GM19438 (cell line): ENCODE results near the gene SPIB.
"Not testable (repeated sequence)": the region's sequence is repeated elsewhere in the genome, so short reads cannot be mapped to it uniquely, and the experiment has no call there.

Experiments used
- ATAC-seq: cut with Tn5 transposase; IDR thresholded peaks from one replicate; pipeline ENCODE4 v1.9.1; 2021; ENCODE audit warnings: low read depth; ENCODE audit not compliant: unreplicated experiment

SPIB gene

GRCh38 chr19:50435221-50435620 is 16.5 kb downstream of the SPIB start:
- ATAC-seq, result no peak

DNA sequence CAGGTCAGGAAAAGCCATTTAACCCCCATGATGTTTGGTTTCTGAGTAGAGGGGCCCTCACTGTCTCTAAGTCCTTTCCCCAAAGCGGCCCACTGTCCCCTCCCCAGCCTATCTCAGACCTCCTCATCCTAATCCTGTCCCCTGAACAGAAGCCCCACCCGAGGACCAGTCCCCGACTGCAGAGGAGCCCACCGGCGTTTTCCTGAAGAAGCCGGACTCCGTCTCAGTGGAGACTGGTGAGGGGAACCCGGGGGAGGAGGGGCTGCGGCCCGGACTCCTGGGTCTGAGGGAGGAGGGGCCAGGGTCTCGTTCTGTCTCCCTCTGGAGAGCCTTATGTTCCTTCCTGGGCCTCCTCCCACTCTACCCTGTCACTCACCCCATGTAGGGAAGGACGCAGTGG is 16.9 kb downstream of the SPIB start:
- ATAC-seq, result no peak

DNA sequence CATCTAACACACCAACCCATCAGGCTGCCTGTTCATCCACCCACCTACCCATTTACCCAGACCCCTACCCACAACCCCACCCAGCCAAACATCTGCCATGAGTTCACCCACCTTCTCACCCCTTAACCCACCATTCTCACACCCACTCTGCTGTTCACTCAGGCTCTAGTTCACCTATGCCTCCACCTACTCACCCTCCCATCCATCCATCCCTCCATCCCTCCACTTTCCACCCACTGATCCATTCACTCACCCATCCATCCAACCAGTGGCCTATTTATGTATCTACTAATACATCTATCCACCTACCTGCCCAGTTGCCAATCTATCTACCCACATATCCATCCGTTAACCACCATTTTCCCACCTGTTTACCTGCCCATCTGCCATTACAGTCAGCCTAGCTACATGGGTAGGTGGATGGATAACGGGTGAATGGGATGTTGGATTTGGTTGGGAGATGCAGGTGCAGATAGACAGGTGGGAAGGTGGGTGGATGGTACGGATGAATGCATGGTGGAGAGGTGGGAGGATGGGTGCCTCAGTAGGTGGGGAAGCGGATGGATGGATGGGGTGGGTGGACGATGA is 19.2 kb downstream of the SPIB start:
- ATAC-seq, result no peak

DNA sequence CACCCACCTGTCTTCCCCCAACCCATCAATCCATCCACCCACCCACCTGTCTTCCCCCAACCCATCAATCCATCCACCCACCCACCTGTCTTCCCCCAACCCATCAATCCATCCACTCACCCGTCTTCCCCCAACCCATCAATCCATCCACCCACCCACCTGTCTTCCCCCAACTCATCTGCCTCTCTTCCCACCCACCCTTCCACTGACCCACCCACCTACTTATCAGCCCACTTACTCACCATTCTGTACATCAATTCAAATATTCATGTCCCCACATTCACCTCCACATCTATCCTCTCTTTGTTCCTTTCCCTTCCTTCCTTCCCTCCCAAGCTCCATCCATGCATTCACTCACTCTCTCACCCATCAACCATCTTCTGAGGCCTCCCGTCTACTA is 20.4 kb downstream of the SPIB start:
- not testable (repeated sequence) for ATAC-seq

- ATAC-seq, result no peak
Measured at GRCh38 chr19:50444059-50444458, 25.3 kb downstream of the SPIB start.

- no peak for ATAC-seq
Measured at GRCh38 chr19:50447053-50447452, 28.3 kb downstream of the SPIB start.

GRCh38 chr19:50447750-50448149 is 29.0 kb downstream of the SPIB start:
- no peak for ATAC-seq

- no peak for ATAC-seq
Measured at GRCh38 chr19:50449236-50449899, 30.6 kb downstream of the SPIB start.

DNA sequence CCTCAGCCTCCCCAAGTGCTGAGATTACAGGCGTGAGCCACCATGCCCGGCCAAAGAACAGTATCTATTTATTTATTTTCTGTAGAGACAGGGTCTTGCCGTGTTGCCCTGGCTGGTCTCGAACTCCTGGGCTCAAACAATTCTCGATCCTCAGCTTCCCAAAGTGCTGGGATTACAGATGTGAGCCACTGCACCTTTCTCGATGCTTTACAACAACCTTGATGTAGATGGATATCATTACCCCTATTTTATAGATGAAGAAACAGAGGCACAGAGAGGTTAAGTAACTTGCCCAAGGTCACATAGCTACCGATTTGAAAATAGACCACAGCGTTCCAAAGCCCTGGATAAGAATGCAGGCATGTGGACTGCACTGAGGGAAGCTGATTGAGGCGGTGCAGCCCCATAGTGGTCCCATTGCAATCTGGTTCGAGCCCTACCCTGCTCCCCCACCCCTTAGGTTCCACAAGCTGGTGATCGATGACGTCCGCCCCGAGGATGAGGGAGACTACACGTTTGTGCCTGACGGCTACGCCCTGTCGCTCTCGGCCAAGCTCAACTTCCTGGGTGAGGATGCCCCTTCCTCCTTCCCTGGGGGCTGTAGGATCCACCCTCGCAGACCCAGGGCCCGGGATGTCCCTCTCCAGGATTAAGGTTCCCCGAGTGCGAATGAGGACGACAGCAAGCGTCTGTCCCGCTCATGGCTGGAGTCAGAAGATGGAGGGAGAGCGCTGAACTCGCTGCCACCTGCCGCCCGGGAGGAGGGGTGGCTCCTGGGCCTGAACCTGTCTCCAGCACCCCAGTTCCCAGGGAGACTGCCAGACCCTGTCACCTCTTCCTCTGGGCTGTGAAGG is 31.9 kb downstream of the SPIB start:
- ATAC-seq, result no peak

GRCh38 chr19:50451223-50451534 is 32.4 kb downstream of the SPIB start:
- no peak for ATAC-seq

DNA sequence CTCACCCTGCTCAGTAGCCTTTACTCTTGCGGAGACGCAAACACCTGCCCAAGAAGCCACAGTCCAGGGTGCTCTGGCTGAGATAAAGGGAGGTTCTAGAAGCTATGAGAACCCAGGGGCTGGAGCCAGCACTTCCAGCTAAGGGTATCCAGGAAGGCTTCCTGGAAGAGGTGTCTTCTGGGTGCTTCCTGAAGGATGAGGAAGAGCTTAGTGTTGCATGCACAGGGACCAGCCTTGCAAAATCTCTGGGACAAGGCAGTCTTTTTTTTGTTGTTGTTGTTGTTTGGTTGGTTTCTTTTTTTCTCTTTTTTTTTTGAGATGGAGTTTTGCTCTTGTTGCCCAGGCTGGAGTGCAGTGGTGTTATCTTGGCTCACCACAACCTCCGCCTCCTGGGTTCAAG is 34.5 kb downstream of the SPIB start:
- no peak for ATAC-seq

DNA sequence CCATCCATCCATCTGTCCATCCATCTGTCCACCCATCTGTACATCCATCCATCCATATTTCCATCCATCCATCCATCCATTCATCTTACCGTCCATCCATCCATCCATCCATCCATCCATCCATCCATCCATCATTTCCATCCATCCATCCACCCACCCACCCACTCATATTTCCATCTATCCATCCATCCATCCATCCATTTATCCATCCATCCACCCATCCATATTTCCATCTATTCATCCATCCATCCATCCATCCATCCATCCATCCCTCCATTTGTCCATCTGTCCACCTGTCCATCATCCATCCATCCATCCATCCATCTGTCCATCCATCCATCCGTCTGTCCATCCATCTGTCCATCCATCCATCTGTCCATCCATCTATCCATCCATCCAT is 37.3 kb downstream of the SPIB start:
- no peak for ATAC-seq

DNA sequence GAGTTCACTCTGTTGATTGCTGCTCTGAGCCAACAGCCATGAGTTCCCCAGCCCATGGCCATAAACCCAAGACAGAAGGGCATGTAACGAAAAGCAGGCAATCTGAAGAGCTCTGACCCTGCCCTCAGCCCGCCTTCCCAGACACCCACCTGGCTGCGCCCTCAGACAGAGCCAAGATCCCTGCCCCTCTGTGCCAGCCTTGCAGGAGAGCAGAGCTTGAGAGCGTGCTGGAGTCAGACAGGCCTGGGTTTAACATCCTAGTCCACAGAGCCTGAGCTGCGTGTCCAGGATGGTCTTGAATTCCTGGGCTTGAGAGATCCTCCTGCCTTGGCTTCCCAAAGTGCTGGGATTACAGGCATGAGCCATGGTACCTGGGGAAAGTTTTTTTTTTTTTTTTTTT is 38.6 kb downstream of the SPIB start:
- no peak for ATAC-seq

DNA sequence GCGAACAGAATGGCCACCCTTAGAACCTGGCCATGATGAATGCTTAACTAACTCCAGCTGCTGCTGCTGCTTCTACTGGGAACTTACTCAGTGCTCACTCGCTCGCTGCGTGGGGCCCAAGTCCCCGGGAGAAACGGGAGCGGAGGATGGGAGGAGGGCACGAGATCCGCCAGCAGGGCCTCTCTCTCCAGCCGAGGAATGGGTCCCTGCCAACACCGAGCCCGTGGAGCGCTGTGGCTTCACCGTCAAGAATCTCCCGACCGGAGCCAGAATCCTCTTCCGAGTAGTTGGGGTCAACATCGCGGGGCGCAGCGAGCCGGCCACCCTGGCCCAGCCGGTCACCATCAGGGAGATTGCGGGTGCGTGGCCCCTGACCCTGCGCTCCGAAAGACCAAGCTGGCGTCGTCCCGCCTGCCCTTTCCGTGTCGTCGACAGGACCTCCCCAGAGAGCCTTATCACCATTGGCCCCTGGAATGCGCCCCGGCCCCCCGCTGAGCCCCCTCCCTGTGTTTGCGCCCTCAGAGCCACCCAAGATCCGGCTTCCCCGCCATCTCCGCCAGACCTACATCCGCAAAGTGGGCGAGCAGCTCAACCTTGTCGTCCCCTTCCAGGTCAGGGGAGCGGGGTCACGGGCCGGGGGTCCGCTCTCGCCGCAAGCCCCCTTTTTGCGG is 39.8 kb downstream of the SPIB start:
- no peak for ATAC-seq

- ATAC-seq, result no peak
Measured at GRCh38 chr19:50459067-50459456, 40.3 kb downstream of the SPIB start.

DNA sequence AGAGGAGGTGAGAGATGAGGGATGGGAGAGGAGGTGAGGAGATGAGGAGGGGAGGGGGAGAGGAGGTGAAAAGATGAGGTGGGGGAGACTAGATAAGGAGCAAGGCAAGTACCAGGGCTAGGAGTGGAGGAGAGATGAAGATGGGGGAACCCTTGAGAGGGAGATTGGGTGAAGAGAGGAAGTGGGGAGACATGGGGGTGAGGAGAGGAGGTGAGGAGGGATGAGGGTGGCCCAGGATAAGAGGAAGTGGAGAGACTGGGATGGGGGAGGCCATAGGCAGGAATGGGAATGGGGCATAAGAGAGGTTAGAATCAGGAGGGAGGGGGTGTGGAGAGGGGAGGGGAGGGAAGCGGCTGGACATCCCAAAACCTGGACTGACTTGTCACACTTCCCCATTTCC is 40.9 kb downstream of the SPIB start:
- ATAC-seq, result no peak

GRCh38 chr19:50460161-50460765 is 41.5 kb downstream of the SPIB start:
- ATAC-seq, result no peak

- no peak for ATAC-seq
Measured at GRCh38 chr19:50461066-50461875, 42.5 kb downstream of the SPIB start.

GRCh38 chr19:50462970-50463369 is 44.2 kb downstream of the SPIB start:
- ATAC-seq, result no peak

DNA sequence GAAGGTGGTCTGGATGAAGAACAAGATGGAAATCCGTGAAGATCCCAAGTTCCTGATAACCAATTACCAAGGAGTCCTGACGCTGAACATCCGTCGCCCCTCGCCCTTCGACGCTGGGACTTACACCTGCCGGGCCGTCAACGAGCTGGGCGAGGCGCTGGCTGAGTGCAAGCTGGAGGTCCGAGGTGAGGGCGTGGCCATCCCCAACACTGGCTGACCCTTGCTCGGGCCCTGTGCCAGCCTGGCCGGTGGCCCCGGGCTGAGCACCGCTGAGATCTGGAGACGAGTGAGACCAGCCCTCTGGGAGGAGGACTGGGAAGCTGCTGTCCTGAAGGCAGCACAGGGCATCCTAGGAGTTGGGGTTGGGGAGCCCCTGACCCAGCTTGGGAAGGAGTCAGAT is 45.6 kb downstream of the SPIB start:
- no peak for ATAC-seq
